HG02623 (cell line): Measurements from ENCODE around the gene CSNK1G2.

Source experiments
- ATAC-seq: cut with Tn5 transposase; IDR thresholded peaks from one replicate; pipeline ENCODE4 v1.9.1; 2021; ENCODE audit warnings: moderate library complexity; ENCODE audit not compliant: unreplicated experiment

CSNK1G2 gene

GRCh38 chr19:1943661-1944087, 2.7 kb downstream of the CSNK1G2 start:
- no peak for ATAC-seq

GRCh38 chr19:1944088-1944915, 3.3 kb downstream of the CSNK1G2 start:
- no peak for ATAC-seq

- ATAC-seq, result no peak
Measured at GRCh38 chr19:1944916-1945561, 4.1 kb downstream of the CSNK1G2 start.

- no peak for ATAC-seq
Measured at GRCh38 chr19:1945899-1946298, 4.9 kb downstream of the CSNK1G2 start.

- ATAC-seq, result no peak
Measured at GRCh38 chr19:1947651-1948209, 6.8 kb downstream of the CSNK1G2 start.

- no peak for ATAC-seq
Measured at GRCh38 chr19:1949304-1950101, 8.5 kb downstream of the CSNK1G2 start.

GRCh38 chr19:1950640-1951039, 9.7 kb downstream of the CSNK1G2 start:
- ATAC-seq, result no peak

- no peak for ATAC-seq
Measured at GRCh38 chr19:1952635-1953034, 11.7 kb downstream of the CSNK1G2 start.

GRCh38 chr19:1953037-1953436, 12.1 kb downstream of the CSNK1G2 start:
- ATAC-seq, result no peak

GRCh38 chr19:1953441-1954094, 12.6 kb downstream of the CSNK1G2 start:
- ATAC-seq, result no peak

- ATAC-seq, result no peak
Measured at GRCh38 chr19:1954532-1954933, 13.6 kb downstream of the CSNK1G2 start.

- ATAC-seq, result no peak
Measured at GRCh38 chr19:1955171-1956121, 14.5 kb downstream of the CSNK1G2 start.

GRCh38 chr19:1956122-1956494, 15.1 kb downstream of the CSNK1G2 start:
- ATAC-seq, result no peak

GRCh38 chr19:1956868-1957492, 16.0 kb downstream of the CSNK1G2 start:
- no peak for ATAC-seq

- ATAC-seq, result no peak
Measured at GRCh38 chr19:1957562-1958248, 16.7 kb downstream of the CSNK1G2 start.

GRCh38 chr19:1959928-1960589, 19.1 kb downstream of the CSNK1G2 start:
- no peak for ATAC-seq

- ATAC-seq, result no peak
Measured at GRCh38 chr19:1961000-1961883, 20.3 kb downstream of the CSNK1G2 start.
